DOHH2 (cell line): Measurements from ENCODE around the gene C16orf90.

ENCODE experiments used
- H3F3A ChIP-seq: fragments of 200-600 bp; sonication (generic), shearing (Covaris generic); 2 replicates; pipeline ENCODE4 v1.6.0; 2016; ENCODE audit warnings: antibody characterized with exemption, mild to moderate bottlenecking; ENCODE audit not compliant: control insufficient read depth, insufficient read depth
- H3K27ac ChIP-seq: fragments of 200-600 bp; sonication (generic); 2 replicates; pipeline ENCODE4 v1.5.1; 2014; ENCODE audit warnings: low read depth, mild to moderate bottlenecking, low read length, moderate library complexity
- H3K27me3 ChIP-seq: fragments of 200-600 bp; sonication (generic); 2 replicates; pipeline ENCODE4 v1.6.1; 2014; ENCODE audit warnings: mild to moderate bottlenecking, low read length, mixed read lengths; ENCODE audit not compliant: control insufficient read depth
- H3K36me3 ChIP-seq: fragments of 200-600 bp; sonication (generic); 2 replicates; pipeline ENCODE4 v1.6.1; 2014; ENCODE audit warnings: mild to moderate bottlenecking, low read length, moderate library complexity, mixed read lengths; ENCODE audit not compliant: control insufficient read depth
- H3K4me1 ChIP-seq: fragments of 200-600 bp; sonication (generic); 2 replicates; pipeline ENCODE4 v1.6.1; 2014; ENCODE audit warnings: mild to moderate bottlenecking, low read length, mixed read lengths; ENCODE audit not compliant: control insufficient read depth
- H3K4me2 ChIP-seq: fragments of 200-600 bp; sonication (generic); 2 replicates; pipeline ENCODE4 v1.6.0; 2014; ENCODE audit warnings: mild to moderate bottlenecking, low read length, moderate library complexity
- H3K4me3 ChIP-seq: fragments of 200-600 bp; sonication (generic); 2 replicates; pipeline ENCODE4 v1.5.1; 2014; ENCODE audit warnings: mild to moderate bottlenecking, low read length, mixed read lengths
- H3K79me2 ChIP-seq: fragments of 200-600 bp; sonication (generic); 2 replicates; pipeline ENCODE4 v1.6.1; 2014; ENCODE audit warnings: mild to moderate bottlenecking, low read length, mixed read lengths; ENCODE audit not compliant: control insufficient read depth
- H3K9me2 ChIP-seq: fragments of 200-600 bp; sonication (generic); replicated peaks from 2 replicates; pipeline ENCODE4 v1.6.1; 2014; ENCODE audit warnings: mild to moderate bottlenecking, low read length, mixed read lengths; ENCODE audit not compliant: control insufficient read depth
- H3K9me3 ChIP-seq: fragments of 200-600 bp; sonication (generic); 2 replicates; pipeline ENCODE4 v1.6.1; 2014; ENCODE audit warnings: antibody characterized with exemption, low read length, mixed read lengths; ENCODE audit not compliant: control insufficient read depth, insufficient read depth
- H4K20me1 ChIP-seq: fragments of 200-600 bp; sonication (generic); 2 replicates; pipeline ENCODE4 v1.6.0; 2014; ENCODE audit warnings: low read depth, mild to moderate bottlenecking, antibody characterized with exemption, low read length, moderate library complexity; ENCODE audit not compliant: control insufficient read depth, insufficient read depth
- CTCF ChIP-seq: fragments of 200-600 bp; sonication (generic); IDR thresholded peaks from one replicate; pipeline ENCODE4 v1.5.1; 2014; ENCODE audit warnings: antibody characterized with exemption, mild to moderate bottlenecking, low read depth, low read length; ENCODE audit not compliant: poor library complexity, severe bottlenecking
- EZH2phosphoT487 ChIP-seq: fragments of 200-600 bp; sonication (generic); IDR thresholded peaks from 2 replicates; pipeline ENCODE4 v1.6.1; 2017; ENCODE audit warnings: borderline replicate concordance, mild to moderate bottlenecking, antibody characterized with exemption, low read length, moderate library complexity, mixed read lengths

C16orf90 gene

DNA sequence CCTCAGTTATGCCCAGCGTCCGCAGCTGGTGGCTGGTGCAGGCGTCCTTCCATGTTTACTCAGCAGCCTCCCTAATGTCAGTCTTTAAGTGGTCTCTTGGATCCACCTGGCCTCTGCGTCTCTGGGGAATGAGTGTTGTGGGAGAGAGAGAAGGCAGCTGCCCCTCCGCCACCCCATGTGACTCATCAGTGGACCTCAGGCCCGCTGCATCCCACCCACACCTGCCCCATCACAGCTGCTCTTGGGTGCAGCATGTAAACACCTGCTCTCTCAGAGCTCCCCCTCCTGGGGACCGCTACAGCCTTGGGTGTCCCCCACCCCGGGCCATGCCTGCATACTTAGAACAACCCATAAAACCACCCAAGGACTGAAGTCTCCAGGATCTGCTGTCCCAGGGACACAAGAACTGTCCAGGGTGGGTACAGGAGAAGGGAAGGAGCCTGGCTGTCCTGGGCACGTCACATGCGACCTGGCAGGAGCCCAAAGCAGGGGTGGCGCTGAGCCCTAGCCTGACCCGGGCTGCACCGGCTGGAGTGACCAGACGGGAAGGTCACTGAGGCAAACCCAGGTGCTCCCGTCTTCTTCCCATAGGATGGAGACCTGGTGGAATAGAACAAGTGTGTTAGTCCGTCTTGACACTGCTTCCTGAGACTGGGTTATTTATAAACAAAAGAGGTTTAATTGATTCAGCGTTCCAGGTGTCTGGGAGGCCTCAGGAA is 4.2 kb downstream of the C16orf90 start:
- Histone ChIP-seq H3K4me2 (no peak overlapping the region), H3K9me2 (no peaks in the 10 kb centered on the region)
- TF ChIP-seq EZH2phosphoT487 (no peak), CTCF (peak; percentile 37)

DNA sequence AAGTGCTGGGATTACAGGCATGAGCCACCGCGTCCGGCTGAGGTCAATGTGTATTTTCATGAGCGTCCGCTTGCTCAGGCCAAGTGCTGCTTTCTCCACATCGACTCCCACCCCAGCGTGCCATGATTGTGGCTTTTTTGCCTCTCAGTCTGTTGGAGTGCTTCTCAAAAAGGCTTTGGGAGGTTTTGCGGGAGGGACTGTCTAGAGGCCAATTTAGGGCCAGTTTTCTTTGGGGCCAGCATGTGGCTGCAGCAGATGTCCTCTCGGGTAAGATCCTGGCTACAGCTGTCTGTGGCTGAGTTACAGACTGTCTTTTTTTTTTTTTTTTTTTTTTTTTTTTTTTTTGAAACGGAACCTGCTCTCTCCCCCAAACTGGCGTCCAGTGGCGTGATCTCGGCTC is 6.5 kb downstream of the C16orf90 start:
- Histone ChIP-seq H3K4me1 (no peaks in the 10 kb centered on the region), H3K9me3 (no peaks in the 10 kb centered on the region), H3K36me3 (peaks cover 25% of the 10 kb centered on the region), H3K79me2 (no peaks in the 10 kb centered on the region), H4K20me1 (no peaks in the 10 kb centered on the region), H3K4me3 (no peak overlapping the region), H3K9me2 (no peaks in the 10 kb centered on the region), H3K4me2 (no peak overlapping the region), H3F3A (no peaks in the 10 kb centered on the region), H3K27ac (no peak overlapping the region), H3K27me3 (no peaks in the 10 kb centered on the region)
- TF ChIP-seq CTCF (no peak), EZH2phosphoT487 (no peak)

More for the DNA sequence above, 4.2 kb downstream of the C16orf90 start:
- Histone ChIP-seq H4K20me1 (no peaks in the 10 kb centered on the region), H3K4me1 (no peaks in the 10 kb centered on the region), H3K36me3 (peaks cover 5% of the 10 kb centered on the region; the same call in 1 of the 2 replicates), H3K27me3 (no peaks in the 10 kb centered on the region), H3K9me3 (no peaks in the 10 kb centered on the region), H3K79me2 (no peaks in the 10 kb centered on the region), H3K4me3 (no peak overlapping the region), H3F3A (no peaks in the 10 kb centered on the region), H3K27ac (no peak overlapping the region)

DNA sequence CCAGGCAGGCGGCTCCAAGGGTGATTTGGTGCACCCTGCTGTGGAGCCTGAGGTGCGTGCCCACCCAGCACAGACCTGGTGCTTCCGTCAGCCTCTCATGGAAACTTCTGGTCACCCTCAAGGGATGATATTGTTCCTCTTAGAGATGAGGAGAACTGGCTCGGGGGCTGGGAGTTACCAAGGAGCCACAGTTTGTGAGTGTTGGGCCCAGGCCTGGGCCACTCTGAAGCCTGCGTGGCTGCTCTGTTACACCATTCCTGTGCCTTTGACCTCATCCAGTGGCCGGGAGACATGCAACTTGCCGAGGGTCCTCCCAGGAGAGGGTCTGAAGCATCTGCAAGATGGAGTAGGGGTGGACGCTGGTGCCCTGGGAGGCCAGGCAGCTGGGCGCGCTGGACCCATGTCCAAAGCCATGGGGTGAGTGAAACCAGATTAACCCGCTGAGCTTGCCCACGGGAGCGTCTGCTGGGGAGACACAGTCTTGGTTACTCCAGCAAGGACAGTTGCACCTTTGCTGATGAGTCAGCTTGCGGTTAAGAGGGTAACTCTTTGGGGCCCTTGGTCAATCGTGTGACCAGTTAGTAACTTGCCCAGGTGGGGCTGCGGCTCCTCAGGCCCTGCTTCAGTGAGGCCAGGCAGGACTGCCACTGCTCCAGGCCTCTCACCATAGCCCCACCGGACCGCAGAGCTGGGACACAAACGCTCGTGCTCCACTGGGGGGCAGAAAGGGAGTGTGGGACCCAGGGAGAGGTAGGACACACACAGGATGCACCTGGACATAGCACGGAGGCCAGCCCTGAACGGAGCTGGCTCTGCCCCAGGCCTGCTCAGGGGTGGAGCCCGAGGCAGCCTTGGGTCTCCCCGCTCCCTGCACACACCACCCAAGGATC is 7.5 kb downstream of the C16orf90 start:
- H3K4me1 ChIP-seq: no peaks in the 10 kb centered on the region
- no peak for TF ChIP-seq CTCF
- TF ChIP-seq EZH2phosphoT487: no peak
- H4K20me1 ChIP-seq: no peaks in the 10 kb centered on the region
- H3K9me2 ChIP-seq: no peaks in the 10 kb centered on the region
- H3K4me3 ChIP-seq: no peak overlapping the region
- H3K9me3 ChIP-seq: no peaks in the 10 kb centered on the region
- no peak overlapping the region for H3K4me2 ChIP-seq
- no peaks in the 10 kb centered on the region for H3K79me2 ChIP-seq
- H3K27ac ChIP-seq: no peak overlapping the region
- H3F3A ChIP-seq: no peaks in the 10 kb centered on the region
- no peaks in the 10 kb centered on the region for H3K27me3 ChIP-seq
- peaks cover 35% of the 10 kb centered on the region for H3K36me3 ChIP-seq
